Tibial nerve (tissue), 4 donors: Measurements from ENCODE around the gene GPR78. TPM values are rescaled to one million over a fixed set of nuclear protein-coding genes. Genes with fewer than 3 reads are reported as not detected.

Source experiments
- DNase-seq, 2 donors: peaks; one replicate each; pipeline ENCODE4 v3.0.0-alpha.2; 2019; ENCODE audit warnings: low spot score in 2 of 2
- H3K27ac ChIP-seq, 4 donors: fragments of 200-600 bp; sonication (generic) in 3 of 4; one replicate each; pipeline ENCODE4 v1.5.1; 2017 to 2019; ENCODE audit warnings: mild to moderate bottlenecking in 1 of 4
- H3K27me3 ChIP-seq, 2 donors: fragments of 200-600 bp; sonication (generic) in 1 of 2; one replicate each; pipeline versions ENCODE4 v1.5.1 to v1.6.0; 2017 to 2019
- H3K36me3 ChIP-seq, 3 donors: fragments of 200-600 bp; sonication (generic); one replicate each; pipeline ENCODE4 v1.5.1; 2018 to 2019
- H3K4me1 ChIP-seq, 4 donors: fragments of 200-600 bp; sonication (generic) in 3 of 4; one replicate each; pipeline ENCODE4 v1.5.1; 2017 to 2019
- H3K4me3 ChIP-seq, 4 donors: fragments of 200-600 bp; sonication (generic) in 3 of 4; one replicate each; pipeline ENCODE4 v1.5.1; 2017 to 2019; ENCODE audit warnings: mild to moderate bottlenecking in 1 of 4, moderate library complexity in 1 of 4
- H3K9me3 ChIP-seq, 4 donors: fragments of 200-600 bp; sonication (generic) in 3 of 4; one replicate each; pipeline ENCODE4 v1.5.1; 2017 to 2019
- CTCF ChIP-seq, 5 experiments: fragments of 200-600 bp in 3 of 5; fragments of 450-650 bp in 2 of 5; sonication (generic) in 3 of 5; IDR thresholded peaks; one replicate each; pipeline ENCODE4 v1.5.1; 2016 to 2019; ENCODE audit warnings: antibody characterized with exemption in 5 of 5, mild to moderate bottlenecking in 3 of 5, moderate library complexity in 2 of 5
- EP300 ChIP-seq, 2 donors: sonication (generic); formaldehyde crosslinking; IDR thresholded peaks; one replicate each; pipeline ENCODE4 v1.6.1; 2017; ENCODE audit warnings: antibody characterized with exemption in 2 of 2, mild to moderate bottlenecking in 1 of 2
- POLR2A ChIP-seq, 2 donors: fragments of 450-650 bp; IDR thresholded peaks; one replicate each; pipeline ENCODE4 v1.6.1; 2017; ENCODE audit warnings: antibody characterized with exemption in 2 of 2, mild to moderate bottlenecking in 2 of 2, moderate library complexity in 2 of 2
- WGBS, 2 donors: methylation state at CpG; one replicate each; pipeline ENCODE4 v1.1.5; 2018; 5-methylcytosine and 5-hydroxymethylcytosine counted together
- total RNA-seq, 4 donors: library from RNA; depleted of rRNA; stranded (reverse); fragments of >200 nt; gene quantifications; one replicate each; pipeline ENCODE4 v1.1.0, GENCODE V29; 2016

GPR78 gene
- total RNA-seq, 4 donors from 2014 or later = not detected

- Histone ChIP-seq H3K27me3 (no peaks in the 10 kb centered on the region), H3K4me3 (no peak overlapping the region), H3K36me3 (no peaks in the 10 kb centered on the region), H3K4me1 (no peaks in the 10 kb centered on the region), H3K27ac (no peak overlapping the region), H3K9me3 (no peaks in the 10 kb centered on the region)
- WGBS, 2 donors = 55 to 64% methylated on average over 11 to 14 of the region's 16 CpGs
- no peak for TF ChIP-seq EP300 (IDR thresholded peaks at IDR 0.05)
- no peak for TF ChIP-seq POLR2A (IDR thresholded peaks at IDR 0.05)
- TF ChIP-seq CTCF (IDR thresholded peaks at IDR 0.05) = no peak
- DNase-seq = no peak
Observed at GRCh38 chr4:8560265-8561047, 19.7 kb upstream of the GPR78 start.

GRCh38 chr4:8564595-8564994 is 15.6 kb upstream of the GPR78 start:
- 43 to 48% methylated on average over 1 of the region's 1 CpG for WGBS, 2 donors
- TF ChIP-seq POLR2A (IDR thresholded peaks at IDR 0.05) = no peak
- no peak for TF ChIP-seq EP300 (IDR thresholded peaks at IDR 0.05)
- TF ChIP-seq CTCF (IDR thresholded peaks at IDR 0.05) = no peak
- DNase-seq = no peak

GRCh38 chr4:8568068-8568668 is 12.0 kb upstream of the GPR78 start:
- WGBS, 2 donors = 34 to 44% methylated on average over 5 of the region's 5 CpGs
- no peak for DNase-seq
- TF ChIP-seq EP300 (IDR thresholded peaks at IDR 0.05) (no peak), CTCF (IDR thresholded peaks at IDR 0.05) (no peak), POLR2A (IDR thresholded peaks at IDR 0.05) (no peak)
- Histone ChIP-seq H3K4me3 (no peak overlapping the region), H3K27me3 (no peaks in the 10 kb centered on the region), H3K27ac (no peak overlapping the region), H3K4me1 (no peaks in the 10 kb centered on the region), H3K9me3 (no peaks in the 10 kb centered on the region), H3K36me3 (no peaks in the 10 kb centered on the region)

More at GRCh38 chr4:8564595-8564994, 15.6 kb upstream of the GPR78 start:
- Histone ChIP-seq H3K4me1 (no peaks in the 10 kb centered on the region), H3K36me3 (no peaks in the 10 kb centered on the region), H3K9me3 (no peaks in the 10 kb centered on the region), H3K27ac (no peak overlapping the region), H3K4me3 (no peak overlapping the region), H3K27me3 (no peaks in the 10 kb centered on the region)

- no peak for DNase-seq
- Histone ChIP-seq H3K9me3 (no peaks in the 10 kb centered on the region), H3K36me3 (no peaks in the 10 kb centered on the region), H3K27ac (no peak overlapping the region), H3K4me3 (no peak overlapping the region), H3K27me3 (no peaks in the 10 kb centered on the region), H3K4me1 (no peaks in the 10 kb centered on the region)
- 93 to 98% methylated on average over 1 of the region's 1 CpG for WGBS, 2 donors
- TF ChIP-seq EP300 (IDR thresholded peaks at IDR 0.05) (no peak), POLR2A (IDR thresholded peaks at IDR 0.05) (no peak), CTCF (IDR thresholded peaks at IDR 0.05) (no peak)
Observed at GRCh38 chr4:8570201-8570600, 10.0 kb upstream of the GPR78 start.
